ENCODE measurements around the gene WBP1L. TPM values are rescaled to one million over a fixed set of nuclear protein-coding genes. Genes with fewer than 3 reads are reported as not detected.
A peak's percentile ranks its signal among the peaks of the same experiment; 100 is the strongest.
"Not testable (repeated sequence)": the region's sequence is repeated elsewhere in the genome, so short reads cannot be mapped to it uniquely, and the experiment has no call there.

WBP1L gene
- total RNA-seq, 1 donor from 2014 or later = 26.1 TPM

GRCh38 chr10:102713539-102713813 lies 30.3 kb upstream of the WBP1L start:
- DNase-seq (ENCODE audit: low read depth) (no peak), FAIRE-seq (no peak)
- Histone ChIP-seq H3K36me3 (ENCODE audit: control insufficient read depth, insufficient read depth, low read length) (no peaks in the 10 kb centered on the region), H3K4me3 (ENCODE audit: low read depth, low read length) (peak overlapping the region; percentile 97), H3K27me3 (ENCODE audit: control insufficient read depth, insufficient read depth, low read length) (no peaks in the 10 kb centered on the region)
- peak; percentile 64 for TF ChIP-seq CTCF (IDR thresholded peaks at IDR 0.05; ENCODE audit: insufficient read depth, low read length, severe bottlenecking)

GRCh38 chr10:102713814-102714620 lies 29.7 kb upstream of the WBP1L start, which contains the start of gene ARL3:
Gene ARL3, minus strand, starts transcription at chr10:102714397. Its CDS starts 122 bp downstream, at chr10:102714275.
- Histone ChIP-seq H3K27me3 (ENCODE audit: control insufficient read depth, insufficient read depth, low read length) (no peaks in the 10 kb centered on the region), H3K4me3 (ENCODE audit: low read depth, low read length) (peak within 1 kb of the TSS; percentile 97), H3K36me3 (ENCODE audit: control insufficient read depth, insufficient read depth, low read length) (no peaks in the 10 kb centered on the region)
- no peak for TF ChIP-seq CTCF (IDR thresholded peaks at IDR 0.05; ENCODE audit: insufficient read depth, low read length, severe bottlenecking)
- FAIRE-seq (no peak), DNase-seq (ENCODE audit: low read depth) (peak; percentile 91)

- Histone ChIP-seq H3K36me3 (ENCODE audit: control insufficient read depth, insufficient read depth, low read length) (no peaks in the 10 kb centered on the region), H3K27me3 (ENCODE audit: control insufficient read depth, insufficient read depth, low read length) (no peaks in the 10 kb centered on the region), H3K4me3 (ENCODE audit: low read depth, low read length) (peak within 1 kb of the TSS; percentile 97)
- no peak for DNase-seq (ENCODE audit: low read depth)
- peak; percentile 1 for TF ChIP-seq CTCF (IDR thresholded peaks at IDR 0.05; ENCODE audit: insufficient read depth, low read length, severe bottlenecking)
- FAIRE-seq = no peak
Measured at GRCh38 chr10:102714621-102715455, 28.9 kb upstream of the WBP1L start, which contains the start of gene SFXN2. Gene SFXN2, plus strand, starts transcription at chr10:102714636. Its CDS starts 12,001 bp downstream, at chr10:102726637.

- no peak for DNase-seq (ENCODE audit: low read depth)
- Histone ChIP-seq H3K4me3 (ENCODE audit: low read depth, low read length) (no peak overlapping the region), H3K36me3 (ENCODE audit: control insufficient read depth, insufficient read depth, low read length) (no peaks in the 10 kb centered on the region), H3K27me3 (ENCODE audit: control insufficient read depth, insufficient read depth, low read length) (no peaks in the 10 kb centered on the region)
- FAIRE-seq = no peak
- TF ChIP-seq CTCF (IDR thresholded peaks at IDR 0.05; ENCODE audit: insufficient read depth, low read length, severe bottlenecking) = no peak
Measured at GRCh38 chr10:102715880-102716279, 27.9 kb upstream of the WBP1L start.

- H3K4me3 ChIP-seq (ENCODE audit: low read depth, low read length); FAIRE-seq; H3K27me3 ChIP-seq (ENCODE audit: control insufficient read depth, insufficient read depth, low read length); H3K36me3 ChIP-seq (ENCODE audit: control insufficient read depth, insufficient read depth, low read length); DNase-seq (ENCODE audit: low read depth): not testable (repeated sequence)
Measured at GRCh38 chr10:102716900-102717565, 26.7 kb upstream of the WBP1L start.

- Histone ChIP-seq H3K4me3 (ENCODE audit: low read depth, low read length) (no peak overlapping the region), H3K27me3 (ENCODE audit: control insufficient read depth, insufficient read depth, low read length) (no peaks in the 10 kb centered on the region), H3K36me3 (ENCODE audit: control insufficient read depth, insufficient read depth, low read length) (no peaks in the 10 kb centered on the region)
- no peak for DNase-seq (ENCODE audit: low read depth)
- FAIRE-seq = no peak
- no peak for TF ChIP-seq CTCF (IDR thresholded peaks at IDR 0.05; ENCODE audit: insufficient read depth, low read length, severe bottlenecking)
Measured at GRCh38 chr10:102718220-102718619, 25.5 kb upstream of the WBP1L start.
